Subcutaneous abdominal adipose tissue (tissue), 5 donors: ENCODE data around the gene KIAA0040.
A peak's percentile ranks its signal among the peaks of the same experiment; 100 is the strongest.

ENCODE experiments used
- H3K27ac ChIP-seq: one replicate; pipeline ENCODE4 v1.7.0; 2013; ENCODE audit warnings: low read depth, mild to moderate bottlenecking, inconsistent platforms, low read length, moderate library complexity
- H3K27me3 ChIP-seq, 5 donors: one replicate each; pipeline ENCODE4 v1.7.0; 2013; ENCODE audit warnings: low read length in 5 of 5, inconsistent platforms in 1 of 5; ENCODE audit not compliant: control insufficient read depth in 5 of 5, insufficient read depth in 4 of 5
- H3K36me3 ChIP-seq, 5 donors: one replicate each; pipeline ENCODE4 v1.7.0; 2013; ENCODE audit warnings: low read length in 5 of 5; ENCODE audit not compliant: control insufficient read depth in 5 of 5, insufficient read depth in 5 of 5
- H3K4me1 ChIP-seq, 5 donors: one replicate each; pipeline ENCODE4 v1.7.0; 2013; ENCODE audit warnings: low read length in 5 of 5, mild to moderate bottlenecking in 3 of 5, moderate library complexity in 1 of 5; ENCODE audit not compliant: control insufficient read depth in 5 of 5, insufficient read depth in 5 of 5
- H3K4me3 ChIP-seq, 5 donors: one replicate each; pipeline ENCODE4 v1.7.0; 2013; ENCODE audit warnings: low read length in 5 of 5, low read depth in 1 of 5
- H3K9ac ChIP-seq, 5 donors: one replicate each; pipeline ENCODE4 v1.7.0; 2013; ENCODE audit warnings: low read length in 5 of 5, mild to moderate bottlenecking in 4 of 5, moderate library complexity in 3 of 5
- H3K9me3 ChIP-seq, 5 donors: one replicate each; pipeline ENCODE4 v1.7.0; 2013; ENCODE audit warnings: low read length in 5 of 5; ENCODE audit not compliant: control insufficient read depth in 5 of 5
- donor health status: healthy.
- donor health status: healthy.
- donor health status: healthy.
- donor health status: healthy.
- donor health status: healthy.

The KIAA0040 gene

DNA sequence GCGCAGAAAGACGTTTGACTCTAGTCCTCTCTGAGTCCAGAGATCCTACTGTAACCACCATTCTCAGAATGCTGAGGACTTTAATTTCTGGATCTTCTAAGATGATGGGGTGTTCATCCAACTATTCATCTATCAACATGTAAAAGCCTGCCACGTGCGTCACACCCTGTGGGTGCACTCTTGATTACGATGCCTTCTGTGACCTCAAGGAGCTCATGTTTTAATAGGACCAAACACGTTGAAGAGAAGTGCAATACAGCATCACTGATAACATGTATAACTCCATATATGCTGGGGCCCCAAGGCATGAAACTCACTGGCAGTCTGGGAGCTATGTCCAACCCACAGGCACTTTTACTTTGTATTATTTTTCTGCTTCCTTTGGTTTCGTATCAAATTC lies 19.0 kb downstream of the KIAA0040 start:
- Histone ChIP-seq H3K36me3 (peaks cover 24 to 59% (median 29%) of the 10 kb centered on the region in 5 donors), H3K9me3 (no peaks in the 10 kb centered on the region)

DNA sequence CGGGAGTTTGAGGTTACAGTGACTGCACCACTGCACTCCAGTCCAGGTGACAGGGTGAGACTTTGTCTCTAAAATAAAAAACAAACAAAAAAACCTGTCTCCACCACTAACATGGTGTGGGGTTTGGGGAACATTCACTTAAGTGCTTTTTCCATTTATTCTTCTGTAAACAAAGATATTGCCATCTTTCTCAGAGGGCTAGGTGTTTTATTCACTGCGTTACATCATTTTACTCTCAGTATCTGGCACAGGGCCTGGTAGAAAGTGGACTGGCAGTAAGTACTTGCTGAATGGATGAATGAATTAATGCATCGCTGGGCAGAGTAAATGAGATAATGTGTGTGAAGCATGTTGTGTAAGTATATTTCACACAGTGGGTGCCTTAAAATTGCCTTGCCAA lies 20.1 kb downstream of the KIAA0040 start:
- Histone ChIP-seq H3K27ac (no peak overlapping the region), H3K36me3 (peaks cover 22 to 53% (median 30%) of the 10 kb centered on the region in 5 donors), H3K4me1 (peaks cover 0 to 9% (median 3%) of the 10 kb centered on the region in 5 donors), H3K4me3 (no peak overlapping the region), H3K27me3 (no peaks in the 10 kb centered on the region), H3K9ac (no peak overlapping the region), H3K9me3 (no peaks in the 10 kb centered on the region)

More for the DNA sequence above, 19.0 kb downstream of the KIAA0040 start:
- Histone ChIP-seq H3K4me3 (no peak overlapping the region), H3K27ac (no peak overlapping the region), H3K4me1 (peaks cover 0 to 9% (median 3%) of the 10 kb centered on the region in 5 donors), H3K27me3 (no peaks in the 10 kb centered on the region), H3K9ac (no peak overlapping the region)

DNA sequence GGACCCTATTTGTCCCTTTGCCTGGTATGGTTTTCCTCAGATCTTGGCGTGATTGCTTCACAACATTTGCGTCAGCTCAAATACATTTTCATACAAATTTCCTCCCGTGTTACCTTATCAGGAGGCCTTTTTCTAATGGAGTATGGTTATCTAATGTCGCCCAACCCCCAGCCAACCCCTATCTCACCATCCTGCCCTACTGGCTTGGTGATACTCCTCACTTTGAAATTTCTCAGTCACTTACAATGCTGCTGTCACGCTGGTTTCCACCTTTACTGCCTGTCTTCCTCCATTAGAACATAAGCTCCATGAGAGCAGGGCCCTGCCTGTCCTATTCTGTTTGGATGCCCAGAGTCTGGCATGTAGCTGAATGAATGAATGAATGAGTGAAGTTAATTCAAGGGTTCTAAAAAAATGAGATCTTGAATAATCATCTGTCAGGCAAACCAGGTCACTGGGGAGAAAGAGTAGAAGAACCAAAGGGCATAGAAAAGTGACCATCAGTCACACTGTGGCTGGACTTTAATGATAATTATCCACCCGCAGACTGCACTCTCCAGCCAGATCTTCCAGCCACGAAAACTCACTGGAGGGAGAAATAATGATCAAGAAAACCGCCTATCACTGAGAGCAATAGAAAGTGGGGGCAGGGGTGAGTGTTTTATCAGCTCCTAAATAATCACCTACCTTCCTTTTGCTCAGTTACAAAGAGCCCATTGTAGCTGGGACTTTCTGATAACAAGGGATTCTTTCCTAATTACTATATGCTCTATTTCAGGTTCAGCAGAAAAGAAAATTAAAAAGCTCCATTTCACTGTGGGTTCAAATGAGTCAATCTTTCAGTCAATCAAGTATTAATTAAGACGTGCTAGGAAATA lies 21.3 kb downstream of the KIAA0040 start:
- H3K4me1 ChIP-seq: peaks cover 0 to 9% (median 3%) of the 10 kb centered on the region in 5 donors
- H3K36me3 ChIP-seq: peaks cover 20 to 53% (median 28%) of the 10 kb centered on the region in 5 donors
- no peak overlapping the region for H3K4me3 ChIP-seq
- H3K27ac ChIP-seq: no peak overlapping the region
- no peaks in the 10 kb centered on the region for H3K9me3 ChIP-seq
- H3K9ac ChIP-seq: no peak overlapping the region
- no peaks in the 10 kb centered on the region for H3K27me3 ChIP-seq

DNA sequence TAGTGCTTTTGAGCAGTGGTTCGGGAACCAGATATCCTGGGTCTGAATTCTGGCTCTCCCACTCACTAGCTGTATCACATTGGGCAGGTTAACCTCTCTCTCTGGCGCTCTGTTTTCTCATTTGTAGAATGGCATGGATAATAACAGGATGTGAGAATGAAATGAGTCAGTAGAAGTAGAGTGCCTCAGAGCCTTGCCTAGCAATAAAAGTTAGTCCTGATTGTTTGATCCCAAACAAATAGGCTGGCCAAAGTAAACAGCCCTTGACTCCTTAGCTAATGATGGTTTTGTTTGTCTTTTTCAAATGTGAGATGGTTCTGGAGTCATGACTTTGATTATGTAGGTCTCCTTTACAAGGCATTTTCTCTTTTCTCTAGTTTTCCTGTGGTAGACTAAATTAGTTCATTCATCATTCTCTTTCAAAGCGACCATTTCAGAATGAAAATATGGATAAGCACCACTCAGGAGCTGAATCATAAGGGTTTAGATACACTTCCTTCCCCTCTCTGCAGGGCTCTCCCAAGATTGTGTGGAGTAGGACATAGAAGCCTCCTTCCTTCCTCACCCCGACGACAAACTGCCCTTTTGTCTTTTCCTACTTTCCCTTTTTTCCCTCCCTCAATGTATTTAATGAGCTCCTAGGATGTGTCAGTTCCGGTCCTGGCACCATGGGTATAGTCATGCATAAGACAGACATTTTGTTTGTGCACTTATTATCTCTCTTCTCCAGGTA lies 23.1 kb downstream of the KIAA0040 start:
- Histone ChIP-seq H3K9ac (no peak overlapping the region), H3K27me3 (no peaks in the 10 kb centered on the region), H3K27ac (no peak overlapping the region), H3K36me3 (peaks cover 21 to 70% (median 42%) of the 10 kb centered on the region in 5 donors), H3K9me3 (no peaks in the 10 kb centered on the region), H3K4me1 (peaks cover 0 to 9% (median 3%) of the 10 kb centered on the region in 5 donors), H3K4me3 (no peak overlapping the region)

DNA sequence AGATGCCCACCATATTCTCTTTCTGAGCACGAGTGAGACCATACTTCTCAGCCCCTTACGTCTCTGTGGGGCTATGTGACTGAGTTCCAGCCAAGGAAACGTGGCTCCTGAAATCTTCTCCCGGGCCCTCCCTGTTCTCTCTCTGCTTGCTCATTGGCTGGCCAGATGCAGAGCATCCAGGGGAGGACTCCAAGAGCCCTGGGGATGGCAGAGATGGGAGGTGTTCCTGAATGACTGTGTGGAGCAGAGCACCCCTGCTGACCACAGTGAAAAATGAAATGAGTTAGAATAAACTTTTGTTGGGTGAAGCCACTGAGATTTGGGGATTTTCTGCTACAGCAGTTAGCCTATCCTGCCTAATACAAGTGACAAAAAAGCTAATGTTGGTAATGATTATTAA lies 23.8 kb downstream of the KIAA0040 start:
- Histone ChIP-seq H3K27me3 (no peaks in the 10 kb centered on the region), H3K4me3 (no peak overlapping the region), H3K36me3 (peaks cover 21 to 71% (median 44%) of the 10 kb centered on the region in 5 donors), H3K9me3 (no peaks in the 10 kb centered on the region), H3K9ac (no peak overlapping the region), H3K27ac (no peak overlapping the region), H3K4me1 (peaks cover 0 to 9% (median 0%) of the 10 kb centered on the region in 5 donors)

DNA sequence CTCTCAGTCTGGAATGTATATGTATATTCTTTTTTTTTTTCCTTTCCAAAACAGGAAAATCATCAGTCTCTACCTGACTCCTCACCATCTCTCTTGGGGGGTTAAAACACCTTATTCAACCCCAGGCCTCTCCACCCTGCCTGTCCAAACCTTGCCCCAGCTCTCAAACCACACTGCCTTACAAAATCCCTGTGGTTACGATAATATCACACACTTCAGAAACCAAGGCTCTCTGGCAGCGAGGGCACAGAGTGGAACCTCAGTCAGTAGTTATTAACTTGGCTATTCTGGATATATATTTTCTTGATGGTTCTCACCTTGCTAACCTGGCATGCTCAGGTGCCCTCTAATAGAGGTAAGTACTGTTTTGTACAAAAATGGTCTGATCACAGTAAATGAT lies 24.7 kb downstream of the KIAA0040 start:
- Histone ChIP-seq H3K36me3 (peaks cover 18 to 71% (median 46%) of the 10 kb centered on the region in 5 donors), H3K9ac (no peak overlapping the region), H3K4me1 (peaks cover 0 to 17% (median 0%) of the 10 kb centered on the region in 5 donors)

DNA sequence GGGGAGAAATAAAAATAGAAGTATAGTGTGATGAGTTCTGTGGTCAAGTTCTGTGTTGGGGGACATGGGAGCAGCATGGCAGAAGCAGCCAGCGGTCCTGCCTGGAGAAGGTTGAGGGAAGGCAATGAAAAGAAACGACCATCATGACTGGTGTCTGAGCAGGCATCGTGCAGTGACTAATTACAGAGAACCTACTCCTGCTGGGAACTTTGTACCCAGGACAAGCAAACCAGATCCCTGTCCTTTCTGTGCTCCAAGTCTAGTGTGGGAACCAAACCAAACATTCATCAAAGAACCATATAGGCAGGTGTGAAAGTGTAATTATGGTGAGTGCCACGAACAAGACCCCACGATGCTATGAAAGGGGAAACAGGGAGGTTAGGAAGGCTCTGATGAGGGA lies 25.8 kb downstream of the KIAA0040 start:
- H3K4me3 ChIP-seq: no peak overlapping the region
- peaks cover 14 to 77% (median 51%) of the 10 kb centered on the region in 5 donors for H3K36me3 ChIP-seq
- no peaks in the 10 kb centered on the region for H3K27me3 ChIP-seq
- no peak overlapping the region for H3K9ac ChIP-seq
- H3K27ac ChIP-seq: no peak overlapping the region
- H3K4me1 ChIP-seq: peaks cover 0 to 18% (median 0%) of the 10 kb centered on the region in 5 donors
- no peaks in the 10 kb centered on the region for H3K9me3 ChIP-seq

More for the DNA sequence above, 24.7 kb downstream of the KIAA0040 start:
- Histone ChIP-seq H3K4me3 (no peak overlapping the region), H3K27ac (no peak overlapping the region), H3K27me3 (no peaks in the 10 kb centered on the region), H3K9me3 (no peaks in the 10 kb centered on the region)

DNA sequence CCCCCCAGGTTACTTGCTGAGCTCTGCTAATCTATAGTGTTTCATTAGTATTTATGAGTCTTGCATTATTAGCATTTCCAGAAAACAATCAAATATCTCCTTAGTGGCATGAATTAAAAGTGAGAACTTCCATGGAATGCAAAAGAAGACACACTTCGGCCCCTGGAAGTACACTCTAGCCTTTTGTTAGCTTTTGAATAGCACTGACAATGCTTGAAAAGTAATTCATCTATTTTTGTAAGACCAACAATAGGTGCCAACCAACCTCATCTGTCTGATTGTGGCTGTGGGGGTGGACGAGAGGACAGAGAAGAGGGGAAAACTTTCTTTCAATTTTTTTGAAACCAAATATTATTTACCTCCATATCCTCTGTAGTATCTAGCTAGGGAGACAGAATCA lies 27.8 kb downstream of the KIAA0040 start:
- H3K9me3 ChIP-seq: no peaks in the 10 kb centered on the region
- peaks cover 0 to 11% (median 0%) of the 10 kb centered on the region in 5 donors for H3K4me1 ChIP-seq
- H3K27me3 ChIP-seq: no peaks in the 10 kb centered on the region
- H3K27ac ChIP-seq: no peak overlapping the region
- H3K9ac ChIP-seq: no peak overlapping the region
- H3K4me3 ChIP-seq: no peak overlapping the region
- H3K36me3 ChIP-seq: peaks cover 25 to 87% (median 66%) of the 10 kb centered on the region in 5 donors

DNA sequence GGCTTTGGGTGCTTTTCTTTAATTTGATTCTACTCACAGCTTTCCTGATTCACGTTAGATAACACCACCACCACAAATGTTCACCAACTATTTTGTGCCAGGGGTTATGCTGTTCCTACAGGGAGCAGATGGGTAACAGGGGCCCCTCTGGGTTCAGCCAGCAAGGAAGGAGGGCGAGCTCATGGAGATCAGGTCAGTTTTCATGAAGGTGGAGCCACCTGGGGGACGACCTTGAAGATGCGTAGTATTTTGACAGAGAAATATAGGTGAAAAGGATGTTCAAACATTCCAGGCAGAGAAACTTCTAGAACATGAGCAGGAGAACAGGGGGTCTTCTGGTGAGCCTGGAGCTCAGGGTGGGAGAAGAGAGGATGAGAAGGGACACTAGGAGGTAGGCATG lies 28.9 kb downstream of the KIAA0040 start:
- H3K36me3 ChIP-seq: peaks cover 27 to 87% (median 74%) of the 10 kb centered on the region in 5 donors
- H3K27me3 ChIP-seq: no peaks in the 10 kb centered on the region
- no peak overlapping the region for H3K4me3 ChIP-seq
- peaks cover 0 to 9% (median 0%) of the 10 kb centered on the region in 5 donors for H3K4me1 ChIP-seq
- no peaks in the 10 kb centered on the region for H3K9me3 ChIP-seq
- peak overlapping the region; percentile 14 for H3K27ac ChIP-seq
- H3K9ac ChIP-seq: no peak overlapping the region

DNA sequence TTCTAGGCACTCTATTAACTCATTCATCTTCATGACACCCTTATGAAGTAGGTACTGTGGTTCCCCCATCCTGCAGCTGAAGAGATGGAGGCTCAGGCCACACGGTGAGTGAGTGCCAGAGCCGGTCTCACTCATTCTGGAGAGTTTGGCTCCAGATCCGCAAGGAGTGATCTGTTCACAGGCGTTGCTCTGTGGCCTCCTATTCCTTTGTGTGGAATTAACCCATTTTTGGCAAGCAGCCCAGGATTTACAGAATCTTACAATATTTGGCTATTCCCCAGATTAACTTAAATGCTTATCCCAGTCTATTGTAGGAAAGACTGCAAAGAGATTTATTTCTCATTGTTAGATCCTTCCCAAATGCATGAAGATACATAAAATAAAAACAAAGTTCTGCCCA lies 29.6 kb downstream of the KIAA0040 start:
- peaks cover 0 to 9% (median 0%) of the 10 kb centered on the region in 5 donors for H3K4me1 ChIP-seq
- H3K4me3 ChIP-seq: no peak overlapping the region
- peaks cover 27 to 89% (median 75%) of the 10 kb centered on the region in 5 donors for H3K36me3 ChIP-seq
- H3K9ac ChIP-seq: no peak overlapping the region
- H3K27ac ChIP-seq: no peak overlapping the region
- H3K9me3 ChIP-seq: no peaks in the 10 kb centered on the region
- no peaks in the 10 kb centered on the region for H3K27me3 ChIP-seq
